HG02588 (cell line): ENCODE measurements around the gene PRR32.
"Not testable (repeated sequence)": the region's sequence is repeated elsewhere in the genome, so short reads cannot be mapped to it uniquely, and the experiment has no call there.

Experiments
- ATAC-seq: cut with Tn5 transposase; IDR thresholded peaks from one replicate; pipeline ENCODE4 v1.9.1; 2021; ENCODE audit warnings: mild to moderate bottlenecking, moderate library complexity; ENCODE audit not compliant: unreplicated experiment

Gene PRR32

GRCh38 chrX:126819429-126819828 lies at the start of gene PRR32:
Gene PRR32, plus strand, starts transcription at chrX:126819729. Its CDS starts 115 bp downstream, at chrX:126819844.
- no peak for ATAC-seq

GRCh38 chrX:126770179-126770578 lies 49.4 kb upstream of the PRR32 start:
- ATAC-seq = no peak

GRCh38 chrX:126785539-126785938 lies 34.0 kb upstream of the PRR32 start:
- no peak for ATAC-seq

- no peak for ATAC-seq
These were observed 20.5 kb upstream of the PRR32 start for GRCh38 chrX:126799059-126799458.

DNA sequence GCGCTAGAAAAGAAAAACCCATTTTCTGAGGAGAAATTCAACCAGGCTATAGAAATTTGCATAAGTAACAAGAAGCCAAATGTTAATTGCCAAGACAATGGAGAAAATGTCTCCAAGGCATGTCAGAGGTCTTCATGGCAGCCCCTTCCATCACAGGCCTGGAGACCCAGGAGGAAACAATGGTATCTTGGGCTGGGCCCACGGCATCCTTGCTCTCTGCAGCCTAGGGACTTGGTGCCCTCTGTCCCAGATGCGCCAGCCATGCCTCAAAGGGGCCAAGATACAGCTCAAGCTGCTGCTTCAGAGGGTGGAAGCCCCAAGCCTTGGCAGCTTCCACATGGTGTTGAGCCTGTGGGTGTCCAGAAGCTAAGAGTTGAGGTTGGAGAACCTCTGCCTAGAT lies 12.7 kb upstream of the PRR32 start:
- not testable (repeated sequence) for ATAC-seq

GRCh38 chrX:126815806-126816205 lies 3.7 kb upstream of the PRR32 start:
- ATAC-seq = no peak

- no peak for ATAC-seq
These were observed 1.3 kb downstream of the PRR32 start for GRCh38 chrX:126820700-126821420.

GRCh38 chrX:126824338-126825007 lies 4.9 kb downstream of the PRR32 start:
- no peak for ATAC-seq

DNA sequence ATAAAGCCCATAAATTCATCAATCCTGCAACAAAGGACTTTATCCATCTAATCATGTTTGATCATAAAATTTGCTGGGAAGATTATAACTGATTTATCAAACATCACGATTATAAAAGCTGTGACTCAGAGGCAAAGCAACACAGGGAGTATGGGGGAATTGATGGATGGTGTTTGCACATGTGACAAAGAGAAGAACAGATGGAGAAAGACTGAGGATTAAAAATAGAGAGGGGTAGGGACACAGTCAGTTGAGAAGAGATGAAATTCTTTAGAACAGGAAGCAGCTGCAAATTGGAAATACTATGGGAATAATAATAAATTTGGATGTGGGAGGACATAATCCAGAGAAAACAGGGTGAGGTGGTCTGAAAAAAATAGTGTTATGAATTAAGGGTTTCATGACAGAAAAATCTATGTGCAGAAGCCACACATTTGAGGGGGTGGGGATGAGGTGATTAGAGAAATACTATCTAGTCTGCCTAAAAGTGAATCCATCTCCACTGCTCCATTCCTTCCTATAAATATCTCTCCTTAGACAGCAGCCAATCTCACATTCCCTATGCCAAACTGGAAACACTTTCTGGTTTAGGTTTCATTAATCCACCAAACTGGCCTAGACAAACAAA lies 6.2 kb downstream of the PRR32 start:
- ATAC-seq = no peak

DNA sequence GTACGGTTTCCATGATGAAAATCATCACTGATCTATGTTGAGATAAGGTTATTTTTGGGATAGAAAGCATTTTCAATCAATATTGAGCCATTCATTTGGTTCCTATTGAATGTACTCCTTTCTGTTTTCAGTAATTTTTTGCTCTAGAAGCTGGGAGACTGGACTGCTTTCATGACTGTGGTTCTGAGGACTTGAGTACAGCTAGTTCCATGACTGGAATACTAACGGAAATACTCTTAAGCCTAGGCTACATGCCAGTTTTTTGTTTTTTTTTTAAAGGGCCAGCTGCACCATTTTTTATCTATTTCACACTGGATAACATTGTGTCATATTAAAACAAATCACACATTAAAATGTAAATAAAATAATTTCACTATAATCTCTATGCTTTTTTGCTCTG lies 16.7 kb downstream of the PRR32 start:
- ATAC-seq = no peak

GRCh38 chrX:126847143-126847542 lies 27.6 kb downstream of the PRR32 start:
- ATAC-seq = no peak

DNA sequence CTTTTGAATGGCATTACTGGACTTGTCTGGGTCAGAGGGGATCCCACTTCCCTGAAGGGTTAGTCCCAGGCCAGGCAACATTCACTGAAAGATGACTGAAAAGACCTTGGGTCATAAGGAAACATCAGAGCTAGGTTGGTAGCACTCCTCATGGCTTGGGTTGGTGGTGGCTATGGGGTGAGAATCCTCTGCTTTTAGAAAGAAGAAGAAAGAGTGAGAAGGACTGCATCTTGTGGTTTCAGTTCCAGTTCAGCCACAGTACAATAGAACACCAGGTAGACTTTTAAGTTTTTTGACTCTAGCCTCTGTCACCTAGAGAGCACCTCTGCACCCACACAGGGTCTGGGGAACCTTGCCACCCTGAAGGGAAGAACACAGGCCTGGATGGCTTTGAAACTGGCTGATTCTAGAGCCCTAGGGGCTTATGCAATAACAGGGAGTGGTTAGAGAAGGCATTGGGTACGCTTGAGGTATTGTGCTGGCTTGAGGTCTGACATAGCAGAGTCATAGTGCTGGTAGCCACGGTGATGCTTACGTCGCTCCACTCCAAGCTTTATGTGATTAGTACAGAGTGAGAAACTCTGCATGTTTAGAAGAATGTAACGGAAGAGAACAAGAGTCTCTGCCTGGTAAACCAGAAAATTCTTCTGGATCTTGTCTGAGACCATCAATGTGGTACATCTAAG lies 36.5 kb downstream of the PRR32 start:
- ATAC-seq = no peak
